ENCODE data around the gene RHOJ.

GRCh38 chr14:63200767-63201166, 3.5 kb upstream of the RHOJ start:
- TF ChIP-seq CTCF (conservative IDR thresholded peaks at IDR 0.05; ENCODE audit: low read depth in 2 of 2) (no peak), EZH2 (IDR thresholded peaks at IDR 0.05; ENCODE audit: low read depth, unreplicated experiment) (no peak), ETS1 (IDR thresholded peaks at IDR 0.05) (no peak), EZH2phosphoT487 (IDR thresholded peaks at IDR 0.05; ENCODE audit: unreplicated experiment) (no peak), POLR2AphosphoS5 (IDR thresholded peaks at IDR 0.05; ENCODE audit: low read depth) (no peak), NANOG (IDR thresholded peaks at IDR 0.05; ENCODE audit: borderline replicate concordance) (no peak), REST (IDR thresholded peaks at IDR 0.05; ENCODE audit: unreplicated experiment) (no peak), CREB1 (CRISPR knock-in tag; IDR thresholded peaks at IDR 0.05; ENCODE audit: low read depth) (no peak), JUNB (IDR thresholded peaks at IDR 0.05; ENCODE audit: unreplicated experiment) (no peak), ZNF462 (CRISPR knock-in tag; IDR thresholded peaks at IDR 0.05) (no peak), ZNF114 (CRISPR knock-in tag; IDR thresholded peaks at IDR 0.05) (no peak)
